ENCODE measurements around the gene ZNRF4. TPM values are rescaled to one million over a fixed set of nuclear protein-coding genes. Genes with fewer than 3 reads are reported as not detected.

The ZNRF4 gene
- total and polyA plus RNA-seq, 2 of the 8 experiments (the other 6 are each of a cell fraction or from before 2014, with no cell fraction given): not detected

DNA sequence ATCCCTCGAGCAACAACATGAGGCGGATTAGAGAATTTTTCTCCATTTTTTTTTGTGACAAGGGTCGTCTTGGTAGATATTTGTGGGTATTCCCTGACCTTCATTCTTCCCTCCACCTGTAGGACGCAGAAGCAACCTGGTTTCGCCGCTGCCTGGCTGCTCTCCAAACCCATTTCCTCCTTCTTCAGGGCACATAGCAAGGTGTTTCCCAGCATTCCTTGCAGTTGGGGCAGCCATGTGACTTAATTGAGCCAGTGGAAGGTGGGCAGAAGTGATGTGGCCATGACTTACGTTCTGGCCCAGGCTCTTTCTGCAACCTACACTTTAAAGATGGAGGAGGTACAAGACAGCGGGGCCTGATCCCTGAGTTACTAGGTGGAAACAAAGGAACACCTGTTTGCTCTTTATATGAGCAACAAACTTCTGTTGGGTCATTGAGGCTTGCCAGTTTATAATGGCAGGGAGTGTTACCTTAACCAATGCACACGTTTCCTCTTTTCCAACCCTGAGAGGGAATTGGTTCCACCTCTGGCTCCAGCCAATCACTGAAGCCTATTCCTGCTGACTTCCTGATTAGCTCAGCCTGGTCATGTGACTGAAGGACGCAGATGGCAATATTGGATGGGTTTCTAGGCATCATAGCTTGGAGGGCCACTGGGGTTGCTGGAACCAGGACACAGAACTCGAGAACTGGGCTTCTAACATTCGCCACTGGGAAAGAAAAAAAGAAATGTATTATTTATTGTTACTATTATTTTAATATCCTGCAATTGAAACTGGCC lies 30.8 kb upstream of the ZNRF4 start:
- Histone ChIP-seq H4K20me1 (replicated peaks in 1 of 2; ENCODE audit: control insufficient read depth in 1 of 2, insufficient read depth in 2 of 2, low read length in 2 of 2) (peaks cover 0 to 2% of the 10 kb centered on the region in 2 experiments), H2BK20ac (ENCODE audit: low read length) (no peak overlapping the region), H3K23me2 (ENCODE audit: low read depth, low read length) (peaks cover 6% of the 10 kb centered on the region; the same call in 1 of the 2 replicates), H4K91ac (replicated peaks; ENCODE audit: insufficient read length, low read length) (no peak overlapping the region), H3K4ac (replicated peaks; ENCODE audit: insufficient read length, low read depth, low read length) (no peak overlapping the region), H3K9me3 (ENCODE audit: insufficient read depth in 2 of 2, low read depth in 1 of 2, low read length in 1 of 2) (no peaks in the 10 kb centered on the region), H3K23ac (ENCODE audit: insufficient read length) (no peak overlapping the region), H2AFZ (ENCODE audit: low read length) (no peak overlapping the region; the same call in 1 of the 2 replicates), H2BK120ac (replicated peaks; ENCODE audit: low read depth, low read length) (no peak overlapping the region), H3K79me1 (ENCODE audit: low read depth, low read length) (no peaks in the 10 kb centered on the region), H3K14ac (ENCODE audit: insufficient read length) (no peak overlapping the region), H3K56ac (replicated peaks; ENCODE audit: insufficient read length, low read depth, low read length) (no peak overlapping the region), H3K79me2 (ENCODE audit: control insufficient read depth in 1 of 2, insufficient read depth in 2 of 2, low read length in 2 of 2) (no peaks in the 10 kb centered on the region), H3K9ac (replicated peaks in 1 of 4; ENCODE audit: extremely low read depth in 1 of 4, low read depth in 3 of 4, low read length in 3 of 4) (no peak overlapping the region), H2BK12ac (ENCODE audit: low read depth, low read length) (no peak overlapping the region), H3K4me2 (ENCODE audit: insufficient read depth in 1 of 2, low read depth in 2 of 2, low read length in 2 of 2) (no peak overlapping the region), H3K36me3 (ENCODE audit: control insufficient read depth in 2 of 4, insufficient read depth in 4 of 4, low read length in 3 of 4) (no peaks in the 10 kb centered on the region), H3K18ac (ENCODE audit: extremely low read depth, low read length) (no peak overlapping the region), H3K27me3 (replicated peaks in 1 of 4; ENCODE audit: control insufficient read depth in 3 of 4, extremely low read depth in 1 of 4, insufficient read depth in 3 of 4, low read length in 3 of 4) (peaks cover 0 to 3% (median 0%) of the 10 kb centered on the region in 4 experiments; a peak in 2 of 7 replicates), H2BK5ac (ENCODE audit: low read depth, low read length) (no peak overlapping the region), H3K4me1 (replicated peaks in 1 of 4; ENCODE audit: control insufficient read depth in 3 of 4, insufficient read depth in 4 of 4, low read length in 3 of 4) (peaks cover 0 to 5% (median 0%) of the 10 kb centered on the region in 4 experiments; a peak in 2 of 7 replicates), H3K4me3 (ENCODE audit: extremely low read depth in 1 of 4, insufficient read depth in 2 of 4, low read depth in 3 of 4, low read length in 4 of 4) (no peak overlapping the region), H2BK15ac (ENCODE audit: low read length) (no peak overlapping the region), H4K8ac (ENCODE audit: extremely low read depth, insufficient read depth, low read length) (no peak overlapping the region), H2AK5ac (ENCODE audit: low read depth, low read length) (no peak overlapping the region), H3K27ac (ENCODE audit: low read depth, low read length) (no peak overlapping the region), H4K5ac (ENCODE audit: insufficient read length, low read depth, low read length) (no peak overlapping the region)
- ChIA-PET CTCF (ENCODE audit: partially characterized antibody) (interaction anchor here (0.8 kb wide), 1 partner anchor 137 kb away, joined by 3 read pairs; no protein-coding TSS in a partner anchor), POLR2A (ENCODE audit: partially characterized antibody) (no interaction called here)
- no peak for TF ChIP-seq CEBPB (IDR thresholded peaks at IDR 0.05; ENCODE audit: low read depth, low read length)
- TF ChIP-seq EZH2 (IDR thresholded peaks at IDR 0.05; ENCODE audit: low read depth, low read length, severe bottlenecking): no peak
- TF ChIP-seq USF2 (IDR thresholded peaks at IDR 0.05; ENCODE audit: low read length): 0 out of 2 replicates have a peak, but pooled peaks have one; percentile 15
- FAIRE-seq: no peak
- 86% methylated on average over 12 of the region's 12 CpGs; no CpG with 5 or more reads in 1 of the 2 experiments for WGBS, 2 experiments (ENCODE audit: extremely low coverage in 1 of 2, insufficient coverage in 1 of 2, insufficient read length in 1 of 2, insufficient replicate concordance in 2 of 2, low coverage in 1 of 2, low lambda C conversion rate in 2 of 2, missing lambda C conversion rate in 1 of 2)
- DNase-seq (ENCODE audit: low read depth in 1 of 2, low spot score in 2 of 2): no peak
